IPS-NIHi11 (cell line): ENCODE data around the gene ZBTB42.
"Not testable (repeated sequence)": the region's sequence is repeated elsewhere in the genome, so short reads cannot be mapped to it uniquely, and the experiment has no call there.

ENCODE experiments used
- DNase-seq: peaks from one replicate; pipeline ENCODE4 v3.0.0; 2012; ENCODE audit warnings: mixed read lengths, low spot score

Gene ZBTB42

DNA sequence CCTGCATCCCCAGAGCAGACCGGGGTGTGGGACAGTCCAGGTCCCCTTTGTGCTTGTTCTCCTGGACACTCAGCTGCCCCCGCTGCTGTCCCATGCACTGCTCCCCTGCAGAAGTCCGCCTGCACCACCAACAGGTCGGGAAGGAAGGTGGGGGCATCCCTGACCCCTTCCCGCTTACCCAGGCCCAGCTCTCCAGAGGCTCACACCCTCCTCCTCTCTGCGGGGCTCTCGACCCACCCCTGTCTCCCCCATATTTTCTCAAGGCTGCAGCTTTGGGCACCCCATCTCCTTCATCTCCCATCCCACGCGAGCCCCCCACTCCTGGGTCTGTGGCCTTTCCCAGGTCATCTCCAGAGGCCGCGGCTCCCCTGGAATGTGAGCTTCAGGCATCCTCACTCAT lies 9.4 kb downstream of the ZBTB42 start:
- peak; percentile 2 for DNase-seq

DNA sequence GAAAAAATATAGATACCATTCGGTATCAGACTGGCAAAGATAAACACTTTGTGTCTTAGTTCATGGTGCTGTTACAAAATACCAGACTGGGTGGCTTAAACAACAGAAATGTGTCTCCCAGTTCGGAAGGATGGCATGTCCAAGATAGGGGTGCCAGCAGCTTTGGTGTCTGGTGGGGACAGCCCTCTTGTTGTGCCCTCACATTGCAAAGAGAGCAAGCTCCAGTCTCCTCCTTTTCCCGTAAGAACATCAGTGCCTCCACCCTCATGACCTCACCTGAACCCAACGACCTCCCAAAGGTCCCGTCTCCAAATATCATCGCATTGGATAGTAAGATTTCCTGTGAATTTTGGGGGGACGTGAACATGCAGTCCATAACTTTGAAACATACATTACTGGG lies 12.4 kb downstream of the ZBTB42 start:
- peak; percentile 1 for DNase-seq

DNA sequence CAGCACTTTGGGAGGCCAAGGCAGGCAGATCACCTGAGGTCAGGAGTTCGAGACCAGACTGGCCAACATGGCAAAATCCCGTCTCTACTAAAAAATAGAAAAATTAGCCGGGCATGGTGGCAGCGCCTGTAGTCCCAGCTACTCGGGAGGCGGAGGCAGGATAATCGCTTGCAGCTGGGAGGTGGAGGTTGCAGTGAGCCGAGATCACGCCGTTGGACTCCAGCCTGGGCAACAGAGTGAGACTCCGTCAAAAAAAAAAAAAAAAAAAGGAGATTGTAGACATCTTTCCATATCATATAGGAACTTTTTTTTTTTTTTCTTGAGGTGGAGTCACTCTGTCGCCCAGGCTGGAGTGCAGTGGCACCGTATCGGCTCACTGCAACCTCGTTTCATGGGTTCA lies 13.8 kb downstream of the ZBTB42 start:
- not testable (repeated sequence) for DNase-seq

DNA sequence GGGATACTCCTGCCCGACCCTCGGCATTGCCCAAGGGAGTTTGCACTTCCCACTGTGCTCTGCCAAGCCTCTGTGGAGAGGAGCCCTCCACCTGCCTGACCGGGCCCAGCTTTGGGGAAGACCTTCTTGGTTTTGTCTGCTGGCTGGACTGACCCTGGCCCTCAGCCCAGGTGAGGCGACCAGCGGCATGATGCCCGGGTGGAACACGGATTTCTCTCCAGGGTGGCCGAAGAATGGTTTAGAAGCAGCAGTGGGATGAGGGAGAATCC lies 15.6 kb downstream of the ZBTB42 start:
- no peak for DNase-seq

DNA sequence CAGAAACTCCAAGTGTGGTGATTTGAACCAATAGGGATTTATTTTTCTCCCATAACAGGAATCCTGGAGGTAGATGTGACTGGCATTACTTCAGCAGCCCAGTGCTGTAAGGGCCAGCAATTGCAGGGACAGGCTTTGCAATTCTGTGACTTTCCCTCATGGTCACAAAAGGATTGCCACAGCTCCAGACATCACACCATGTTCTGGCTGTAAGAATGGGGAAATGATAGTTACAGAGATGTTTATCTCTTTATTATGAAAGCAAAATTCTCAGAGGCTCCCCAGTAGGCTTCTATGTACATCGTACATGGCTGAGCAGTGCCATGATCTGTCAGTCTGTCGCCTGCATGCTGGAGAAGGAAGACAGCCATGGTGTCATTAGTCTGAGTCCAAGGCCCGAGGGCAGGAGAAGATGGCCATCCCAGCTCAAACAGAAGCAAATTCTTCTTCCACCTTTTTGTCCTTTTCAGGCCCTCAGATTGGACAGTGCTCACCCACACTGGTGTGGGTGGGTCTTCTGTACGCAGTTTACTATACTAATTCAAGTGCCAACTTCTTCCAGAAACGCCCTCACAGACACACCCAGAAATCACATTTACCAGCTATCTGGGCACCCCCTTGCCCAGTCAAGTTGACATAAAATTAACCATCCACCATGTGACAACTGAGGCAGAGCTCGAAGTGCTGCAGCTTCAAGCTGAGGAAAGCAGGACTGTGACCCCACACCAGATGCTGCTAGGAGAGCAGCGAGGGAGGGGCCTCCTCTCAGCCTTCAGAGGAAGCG lies 17.2 kb downstream of the ZBTB42 start:
- no peak for DNase-seq

DNA sequence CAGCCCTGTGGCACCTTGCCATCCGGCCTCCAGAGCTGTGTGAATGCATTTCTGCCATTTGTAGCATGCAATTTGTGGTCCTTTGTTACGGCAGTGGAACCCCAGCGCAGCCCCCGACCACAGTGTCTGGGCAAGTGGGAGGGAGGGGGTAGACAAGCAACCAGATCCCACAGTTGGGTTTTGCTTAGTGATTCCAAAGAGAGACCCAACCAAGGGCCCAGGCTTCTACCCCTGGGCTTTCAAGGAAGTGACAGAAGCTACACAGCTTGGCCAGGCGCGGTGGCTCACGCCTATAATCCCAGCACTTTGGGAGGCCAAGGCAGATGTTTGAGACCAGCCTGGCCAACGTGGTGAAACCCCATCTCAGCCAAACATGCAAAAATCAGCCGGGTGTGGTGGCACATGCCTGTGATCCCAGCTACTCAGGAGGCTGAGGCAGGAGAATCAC lies 17.8 kb downstream of the ZBTB42 start:
- DNase-seq: no peak

DNA sequence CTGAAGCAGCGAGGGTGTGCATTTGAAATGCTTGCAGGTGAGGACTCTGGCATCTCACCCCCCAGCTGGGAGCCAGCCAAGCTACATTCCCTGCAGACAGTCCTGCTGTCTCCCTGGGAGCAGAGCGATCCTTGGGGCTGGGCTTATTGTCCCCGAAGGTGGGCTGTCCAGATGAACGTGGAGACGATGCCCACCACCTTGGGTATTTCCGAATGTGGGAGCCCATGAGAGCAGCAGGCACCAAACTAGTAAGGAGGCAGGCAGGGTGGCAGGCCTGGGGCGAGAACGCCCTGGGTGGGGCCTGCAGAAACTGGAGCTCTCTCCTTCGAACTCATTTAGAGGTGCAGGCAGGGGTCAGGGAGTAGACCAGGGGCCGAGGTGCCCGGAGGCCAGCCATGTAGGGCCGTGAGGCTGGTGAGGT lies 18.5 kb downstream of the ZBTB42 start:
- DNase-seq: no peak

DNA sequence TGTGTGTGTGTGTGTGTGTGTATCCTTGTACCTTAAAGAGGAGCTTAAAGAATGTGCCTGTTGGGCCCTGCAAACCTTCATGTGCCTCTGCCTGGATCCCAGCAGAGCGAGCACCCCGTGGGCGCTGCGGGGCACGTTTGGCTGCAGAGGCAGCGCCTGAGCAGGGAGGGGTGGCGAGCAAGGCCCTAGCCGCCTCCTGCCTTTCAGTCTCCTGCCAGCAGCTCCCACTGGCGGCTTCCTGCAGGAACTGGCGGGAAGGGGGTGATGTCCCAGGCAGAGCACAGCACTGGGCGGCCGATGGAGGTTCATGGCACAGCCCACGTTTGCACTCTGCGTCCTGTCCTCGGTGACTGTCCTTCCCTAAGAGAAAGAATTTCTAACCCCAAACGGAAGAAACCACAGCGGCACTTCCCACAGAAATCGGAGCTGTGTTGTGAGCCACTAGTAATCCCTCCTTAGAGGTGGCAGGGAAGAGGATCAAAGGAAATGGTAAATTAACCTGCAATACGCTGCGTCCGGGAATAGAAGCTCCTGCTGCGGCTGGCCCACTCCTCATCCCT lies 19.8 kb downstream of the ZBTB42 start:
- DNase-seq: peak; percentile 72

DNA sequence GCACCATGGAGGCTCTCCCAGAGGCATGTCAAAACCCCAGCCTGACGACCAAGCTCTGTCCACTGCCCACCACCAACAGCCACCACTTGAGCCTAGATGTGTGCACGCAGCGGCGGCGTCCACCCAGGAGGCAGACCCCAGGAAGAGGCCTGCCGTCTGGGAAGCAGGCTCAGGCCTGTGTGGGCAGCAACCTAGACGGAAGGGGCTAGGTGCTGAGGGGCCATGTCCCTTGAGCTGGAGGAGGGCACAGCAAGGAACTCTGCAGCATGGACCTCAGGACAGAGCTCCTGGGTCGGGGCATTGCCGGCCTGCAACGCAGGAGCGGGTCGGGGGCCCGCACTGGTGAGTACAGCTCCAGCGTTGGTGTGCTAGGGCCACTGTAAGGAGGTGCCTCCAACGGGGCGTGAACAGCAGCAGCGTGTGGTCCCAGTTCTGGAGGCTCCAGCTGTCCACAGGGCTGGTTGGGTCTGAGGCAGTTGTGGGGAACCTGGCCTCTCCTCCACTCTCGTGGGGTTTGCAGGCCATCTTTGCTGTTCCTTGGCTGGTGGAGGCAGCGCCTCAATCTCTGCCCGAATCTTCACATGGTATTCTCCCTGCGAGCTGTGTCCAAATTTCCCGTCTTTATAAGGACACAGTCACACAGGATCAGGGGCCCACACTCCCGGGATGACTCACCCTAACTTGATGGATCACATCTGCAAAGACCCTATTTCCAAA lies 20.5 kb downstream of the ZBTB42 start:
- DNase-seq: no peak

DNA sequence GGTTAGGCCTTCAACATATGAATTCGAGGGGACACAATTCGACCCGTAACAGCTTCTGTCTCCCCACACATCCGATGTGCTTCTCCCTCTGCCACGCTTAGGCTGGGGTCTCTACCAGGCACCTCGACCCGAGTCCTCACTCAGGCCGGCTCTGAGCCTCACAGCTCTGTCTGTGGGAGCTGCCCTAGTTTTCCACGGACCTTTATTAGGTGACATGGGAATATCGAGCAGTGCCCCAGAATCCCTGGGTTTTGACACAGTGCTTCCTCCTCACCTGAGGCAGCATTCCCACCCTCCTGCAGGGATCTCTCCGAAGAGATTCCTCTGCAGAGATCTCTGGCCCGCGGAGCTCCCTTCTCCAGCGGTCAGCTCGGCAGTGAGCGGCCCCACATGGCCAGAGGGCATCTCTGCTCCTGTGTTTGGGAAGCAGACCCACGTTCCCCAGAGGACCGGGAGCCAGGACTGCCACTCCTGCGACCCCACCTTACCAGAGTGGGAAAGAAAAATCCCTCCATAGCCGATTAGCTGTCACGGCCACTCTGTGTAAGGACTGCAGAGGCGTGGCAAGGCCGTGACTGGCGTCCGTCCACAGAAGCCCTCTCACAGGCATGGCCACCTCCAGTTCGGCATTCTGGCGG lies 21.2 kb downstream of the ZBTB42 start:
- DNase-seq: no peak

DNA sequence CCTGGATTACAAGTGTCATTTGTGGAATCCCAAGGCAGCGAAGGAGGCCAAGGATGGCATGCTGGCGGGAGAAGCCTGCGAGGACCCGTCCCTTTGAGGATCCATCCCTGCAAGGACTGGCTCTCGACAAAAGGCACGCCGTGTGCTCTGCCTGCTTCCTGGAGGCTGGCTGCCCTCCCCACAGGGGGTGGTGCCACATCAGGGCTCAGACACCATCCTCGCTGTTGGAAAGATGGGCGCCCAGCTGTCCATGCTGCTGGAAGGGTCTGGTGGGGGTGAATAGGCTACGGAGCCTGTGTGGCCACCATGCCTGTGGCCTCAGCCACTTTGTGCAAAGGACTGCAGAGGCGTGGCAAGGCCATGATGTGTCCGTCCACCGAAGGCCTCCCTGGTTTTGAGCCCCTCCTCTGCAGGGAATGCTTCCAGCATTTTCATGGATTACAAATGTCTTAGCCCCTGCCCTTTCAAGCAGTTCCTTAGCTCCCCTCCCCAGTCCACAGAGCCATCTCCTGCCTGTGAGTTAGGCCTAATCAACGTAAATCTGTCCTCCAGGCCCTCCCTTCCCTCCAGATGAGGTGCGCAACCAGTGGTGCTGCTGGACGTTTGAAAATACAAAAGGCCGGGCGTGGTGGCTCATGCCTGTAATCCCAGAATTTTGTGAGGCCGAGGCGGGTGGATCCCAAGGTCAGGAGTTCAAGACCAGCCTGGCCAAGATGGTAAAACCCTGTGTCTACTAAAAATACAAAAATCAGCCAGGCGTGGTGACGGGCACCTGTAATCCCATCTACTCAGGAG lies 22.1 kb downstream of the ZBTB42 start:
- no peak for DNase-seq

DNA sequence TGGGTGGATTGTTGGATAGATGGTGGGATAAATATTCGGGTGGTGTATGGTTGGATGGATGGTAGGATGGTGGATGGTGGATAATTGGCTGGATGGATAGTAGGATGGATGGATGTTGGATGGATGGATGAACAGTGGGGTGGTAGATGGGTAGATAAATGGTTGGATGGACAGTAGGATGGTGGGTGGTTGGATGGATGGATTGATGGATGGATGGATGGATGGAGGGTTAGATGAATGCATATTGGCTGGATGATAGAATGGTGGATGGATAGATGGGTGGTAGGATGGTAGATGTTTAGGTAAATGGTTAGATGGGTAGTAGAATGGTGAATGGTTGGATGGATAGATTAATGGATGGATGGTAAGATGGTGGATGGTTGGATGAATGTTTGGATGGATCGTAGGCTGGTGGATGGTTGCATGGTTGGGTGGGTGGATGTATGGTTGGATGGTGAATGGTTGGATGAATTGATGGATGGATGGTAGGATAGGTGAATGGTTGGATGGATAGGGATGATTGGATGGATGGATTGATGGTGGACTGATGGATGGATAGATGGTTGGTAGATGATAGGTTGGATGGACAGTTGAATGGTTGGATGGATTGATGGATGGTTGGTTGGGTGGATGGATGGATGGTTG lies 23.6 kb downstream of the ZBTB42 start:
- no peak for DNase-seq

DNA sequence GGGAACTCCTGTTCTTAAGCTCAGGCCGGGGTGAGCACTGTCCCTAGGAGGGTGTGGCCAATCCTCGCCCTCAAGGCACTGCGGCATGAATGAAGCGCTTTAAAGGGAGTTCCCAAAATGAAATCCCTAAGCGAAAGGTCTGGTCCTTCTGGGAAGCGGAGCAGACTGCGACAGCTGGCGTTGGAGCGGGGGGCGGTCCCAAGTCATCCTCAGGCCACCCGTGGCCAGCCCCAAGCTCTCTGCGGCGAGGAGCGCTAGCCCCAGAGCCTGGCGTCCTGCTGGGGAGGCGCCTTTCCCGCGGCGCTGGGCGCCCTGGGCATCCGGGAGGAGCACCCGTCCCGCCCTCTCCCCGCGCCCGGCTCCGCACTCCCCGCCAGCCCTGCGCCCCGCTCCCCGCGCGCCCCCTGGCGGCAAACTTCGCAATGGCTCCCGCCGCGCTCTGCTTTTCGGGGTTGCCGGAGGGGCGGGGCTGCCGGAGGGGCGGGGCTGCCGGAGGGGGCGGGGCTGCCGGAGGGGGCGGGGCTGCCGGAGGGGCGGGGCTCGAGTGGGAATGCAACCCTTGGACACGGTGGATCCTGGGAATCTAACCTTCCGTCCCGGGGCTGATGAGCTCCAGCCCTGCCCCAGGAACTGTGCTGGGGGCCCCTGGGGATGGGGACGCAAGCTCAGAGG lies 25.4 kb downstream of the ZBTB42 start:
- DNase-seq: peak; percentile 97

DNA sequence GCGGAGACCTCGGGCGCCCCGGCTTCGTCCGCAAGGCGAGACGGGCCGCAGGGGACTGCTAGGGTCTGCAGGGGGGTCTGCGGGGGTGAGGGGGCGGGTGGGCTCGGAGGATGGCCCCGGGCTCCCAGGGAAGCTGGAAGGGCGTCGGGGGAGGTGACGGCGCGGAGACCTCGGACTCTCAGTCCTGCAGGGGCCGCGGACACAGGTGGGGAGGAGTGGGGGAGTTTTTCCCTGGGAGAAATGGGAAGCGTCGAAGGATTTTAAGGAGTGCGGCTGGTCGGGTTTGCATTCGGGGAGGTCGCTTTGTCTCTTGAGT lies 25.9 kb downstream of the ZBTB42 start:
- no peak for DNase-seq

DNA sequence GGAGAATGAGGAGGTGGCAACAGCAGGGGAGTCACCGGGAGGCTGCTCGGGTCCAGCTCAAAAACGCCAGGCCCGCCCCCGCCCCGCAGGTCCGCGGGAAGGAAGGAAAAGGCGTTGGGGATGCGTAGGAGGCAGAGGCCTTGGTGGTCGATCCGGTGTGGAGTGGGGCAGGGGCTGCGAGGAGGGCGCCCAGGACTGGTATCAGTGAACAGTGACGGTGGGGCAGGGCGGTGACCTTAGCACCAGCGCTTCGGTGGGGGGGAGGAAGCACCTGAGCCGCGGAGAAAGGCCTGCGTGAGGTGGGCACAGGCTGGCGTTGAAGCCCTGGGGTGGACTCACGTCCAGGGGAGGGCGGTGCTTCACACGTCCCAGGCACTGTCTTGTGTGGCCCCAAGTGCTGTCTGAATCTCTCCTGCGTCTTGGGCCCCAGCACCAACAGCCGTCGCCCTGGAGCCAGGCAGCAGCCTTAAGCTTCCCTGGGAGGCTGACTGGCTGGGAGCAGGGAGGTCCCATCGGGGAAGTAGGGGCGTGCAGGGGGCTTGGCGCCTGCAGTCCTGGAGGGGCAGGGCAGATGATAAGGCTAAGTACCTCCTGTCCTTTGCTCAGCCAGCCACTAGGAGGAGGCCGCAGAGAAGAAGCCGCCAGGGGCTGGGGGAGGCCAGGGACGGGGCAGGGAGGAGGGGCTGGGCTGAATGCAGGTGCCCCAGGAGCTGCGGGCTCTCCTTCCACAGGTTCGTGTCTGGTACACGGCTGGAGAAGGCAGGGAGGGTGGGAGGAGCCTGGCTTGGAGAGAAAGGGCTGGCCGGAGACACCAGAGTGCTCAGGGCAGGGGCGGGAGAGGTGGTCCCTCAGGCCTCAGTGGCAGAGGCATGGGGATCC lies 26.5 kb downstream of the ZBTB42 start:
- DNase-seq: peak; percentile 92

DNA sequence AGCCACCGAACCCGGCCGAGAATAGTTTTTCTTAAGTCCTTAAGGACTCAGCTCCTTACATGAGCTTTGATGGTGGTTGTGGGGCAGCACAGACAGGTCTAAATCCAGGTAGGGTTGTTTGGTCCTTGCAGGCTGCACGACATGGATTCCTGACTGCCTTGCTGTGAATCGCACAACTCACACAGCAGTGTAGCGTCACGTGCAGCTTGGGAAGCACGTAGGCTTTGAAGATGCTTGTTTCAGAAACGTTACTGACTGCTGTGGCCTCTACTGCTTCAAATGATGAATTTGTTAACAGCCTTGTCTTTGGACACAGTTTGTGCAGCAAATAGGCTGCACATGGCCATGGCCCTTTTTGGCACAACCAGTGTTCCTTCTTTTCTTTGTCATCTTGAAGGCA lies 29.9 kb downstream of the ZBTB42 start:
- no peak for DNase-seq

DNA sequence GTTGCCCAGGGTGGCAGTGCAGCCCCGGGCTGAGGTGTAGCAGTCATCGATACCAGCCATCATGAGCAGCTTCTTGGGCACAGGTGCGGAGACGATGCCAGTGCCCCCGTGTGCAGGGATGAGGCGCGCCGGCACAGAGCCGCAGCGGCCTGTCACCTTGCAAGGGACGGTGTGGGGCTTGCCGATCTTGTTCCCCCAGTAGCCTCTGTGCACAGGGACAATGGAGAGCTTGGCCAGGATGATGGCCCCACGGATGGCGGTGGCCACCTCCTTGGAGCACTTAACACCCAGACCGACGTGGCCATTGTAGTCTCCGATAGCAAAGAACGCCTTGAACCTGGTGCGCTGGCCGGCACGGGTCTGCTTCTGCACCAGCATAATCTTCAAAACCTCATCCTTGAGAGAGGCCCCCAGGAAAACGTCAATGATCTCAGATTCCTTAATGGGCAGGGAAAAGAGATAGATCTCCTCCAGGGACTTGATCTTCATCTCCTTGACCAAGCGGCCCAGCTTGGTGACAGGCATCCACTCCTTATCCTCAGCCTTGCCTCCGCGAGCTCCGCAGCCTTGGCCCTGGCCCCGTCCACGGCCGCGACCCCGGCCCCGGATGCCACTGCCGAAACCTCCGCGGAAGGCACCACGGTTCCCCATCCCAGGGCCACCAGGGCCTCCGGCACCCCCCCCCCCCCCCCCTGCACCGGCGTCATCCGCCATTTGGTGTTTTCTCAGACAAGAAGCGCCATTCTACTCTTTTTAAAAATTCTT lies 35.5 kb downstream of the ZBTB42 start:
- not testable (repeated sequence) for DNase-seq

DNA sequence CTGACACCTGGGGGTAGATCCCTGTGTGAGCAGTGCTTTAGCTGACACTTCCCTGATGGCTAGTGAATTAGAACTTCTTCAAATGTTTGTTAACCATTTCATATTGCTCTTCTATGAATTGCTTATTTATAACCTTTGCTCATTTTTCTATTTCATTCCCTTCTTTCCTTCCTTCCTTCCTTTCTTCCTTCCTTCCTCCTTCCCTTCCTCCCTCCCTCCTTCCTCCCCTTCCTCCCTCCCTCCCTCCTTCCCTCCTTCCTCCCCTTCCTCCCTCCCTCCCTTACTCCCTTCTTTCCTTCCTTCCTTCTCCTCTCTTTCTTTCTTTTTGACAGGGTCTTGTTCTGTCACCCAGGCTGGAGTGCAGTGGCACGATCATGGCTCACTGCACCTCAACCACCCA lies 40.8 kb downstream of the ZBTB42 start:
- no peak for DNase-seq

DNA sequence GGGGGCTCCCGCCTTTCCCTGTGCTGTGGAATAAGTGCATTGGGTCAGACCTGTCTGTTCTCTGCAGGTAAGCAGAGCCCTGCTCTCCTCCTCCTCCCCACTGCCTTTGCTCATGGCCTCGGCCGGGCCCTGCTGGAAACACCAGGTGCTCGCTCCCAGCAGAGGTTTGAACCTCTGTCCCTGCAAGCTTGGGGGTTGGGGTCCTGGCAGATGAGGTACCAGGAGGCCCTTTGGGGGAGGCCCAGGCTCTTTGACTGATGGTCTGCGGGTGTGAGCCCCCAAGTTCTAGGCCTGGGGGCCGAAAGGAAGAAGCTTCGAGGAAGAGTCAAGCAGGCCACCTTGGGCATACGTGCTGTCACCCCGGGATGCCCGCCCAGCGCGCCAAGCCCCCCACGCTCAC lies 42.1 kb downstream of the ZBTB42 start:
- peak; percentile 12 for DNase-seq
